ENCODE results near the gene KCNJ10.
A peak's percentile ranks its signal among the peaks of the same experiment; 100 is the strongest.
"Not testable (repeated sequence)": the region's sequence is repeated elsewhere in the genome, so short reads cannot be mapped to it uniquely, and the experiment has no call there.

KCNJ10 gene

DNA sequence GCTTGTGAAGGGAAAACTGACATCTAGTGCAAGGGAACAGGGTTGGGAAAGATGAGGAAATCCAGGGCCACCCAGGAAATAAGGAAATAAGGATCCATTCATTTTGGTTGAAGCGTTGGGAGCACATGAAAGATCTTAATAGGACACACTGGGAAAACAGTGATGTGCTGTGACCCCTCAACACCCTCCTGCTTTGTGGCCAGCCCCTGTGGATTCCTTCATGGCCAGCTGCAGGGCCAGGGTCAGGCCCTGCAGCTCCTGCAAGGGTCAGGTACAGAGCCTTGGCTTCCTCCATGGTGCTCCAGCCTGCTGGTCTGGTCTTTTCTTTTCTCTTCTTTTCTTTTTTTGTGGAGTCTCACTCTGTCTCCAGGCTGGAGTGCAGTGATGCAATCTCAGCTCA lies 19.3 kb downstream of the KCNJ10 start:
- H3K4me3 ChIP-seq (ENCODE audit: low read depth, low read length): no peak overlapping the region
- TF ChIP-seq, protein P1, sequence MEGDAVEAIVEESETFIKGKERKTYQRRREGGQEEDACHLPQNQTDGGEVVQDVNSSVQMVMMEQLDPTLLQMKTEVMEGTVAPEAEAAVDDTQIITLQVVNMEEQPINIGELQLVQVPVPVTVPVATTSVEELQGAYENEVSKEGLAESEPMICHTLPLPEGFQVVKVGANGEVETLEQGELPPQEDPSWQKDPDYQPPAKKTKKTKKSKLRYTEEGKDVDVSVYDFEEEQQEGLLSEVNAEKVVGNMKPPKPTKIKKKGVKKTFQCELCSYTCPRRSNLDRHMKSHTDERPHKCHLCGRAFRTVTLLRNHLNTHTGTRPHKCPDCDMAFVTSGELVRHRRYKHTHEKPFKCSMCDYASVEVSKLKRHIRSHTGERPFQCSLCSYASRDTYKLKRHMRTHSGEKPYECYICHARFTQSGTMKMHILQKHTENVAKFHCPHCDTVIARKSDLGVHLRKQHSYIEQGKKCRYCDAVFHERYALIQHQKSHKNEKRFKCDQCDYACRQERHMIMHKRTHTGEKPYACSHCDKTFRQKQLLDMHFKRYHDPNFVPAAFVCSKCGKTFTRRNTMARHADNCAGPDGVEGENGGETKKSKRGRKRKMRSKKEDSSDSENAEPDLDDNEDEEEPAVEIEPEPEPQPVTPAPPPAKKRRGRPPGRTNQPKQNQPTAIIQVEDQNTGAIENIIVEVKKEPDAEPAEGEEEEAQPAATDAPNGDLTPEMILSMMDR (IDR thresholded peaks at IDR 0.05; ENCODE audit: control insufficient read depth, extremely low read depth, insufficient read depth): no peak
- no peak for DNase-seq (ENCODE audit: low read depth)

DNA sequence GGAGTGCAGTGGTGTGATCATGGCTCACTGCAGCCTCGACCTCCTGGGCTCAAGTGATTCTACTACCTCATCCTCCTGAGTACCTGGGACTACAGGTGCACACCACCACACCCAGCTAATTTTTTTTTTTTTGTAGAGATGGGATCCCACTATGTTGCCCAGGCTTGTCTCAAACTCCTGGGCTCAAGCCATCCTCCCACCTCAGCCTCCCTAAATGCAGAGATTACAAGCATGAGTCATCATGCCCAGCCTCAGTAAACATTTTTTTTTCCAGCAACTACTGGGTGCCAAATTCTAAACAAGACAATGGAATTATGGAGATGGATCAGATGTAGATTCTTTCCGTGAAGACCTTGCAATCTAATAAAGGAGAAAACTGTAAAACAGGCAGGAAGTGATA lies 19.8 kb downstream of the KCNJ10 start:
- not testable (repeated sequence) for H3K4me3 ChIP-seq (ENCODE audit: low read depth, low read length); DNase-seq (ENCODE audit: low read depth)

DNA sequence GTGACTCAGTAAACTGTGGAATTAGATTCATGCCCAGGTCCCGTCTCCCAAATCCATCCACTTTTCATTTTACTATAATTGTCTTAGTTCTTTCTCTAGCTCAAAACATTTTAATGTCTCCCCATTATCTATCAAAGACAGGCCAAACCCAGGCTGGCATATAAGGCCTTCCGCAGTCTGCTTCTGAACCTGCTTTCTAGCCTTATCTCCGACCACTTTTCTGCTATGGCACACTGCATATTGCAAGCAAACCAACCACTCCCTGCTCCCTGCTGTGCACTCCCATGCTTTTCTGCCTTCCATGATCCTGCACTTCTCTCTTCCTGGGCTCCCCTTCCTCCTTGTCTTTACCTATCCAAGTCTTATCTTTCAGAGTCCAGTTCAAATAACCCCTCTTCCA lies 20.9 kb downstream of the KCNJ10 start:
- DNase-seq (ENCODE audit: low read depth): no peak
- no peak overlapping the region for H3K4me3 ChIP-seq (ENCODE audit: low read depth, low read length)
- TF ChIP-seq, protein P1 (IDR thresholded peaks at IDR 0.05; ENCODE audit: control insufficient read depth, extremely low read depth, insufficient read depth): no peak

DNA sequence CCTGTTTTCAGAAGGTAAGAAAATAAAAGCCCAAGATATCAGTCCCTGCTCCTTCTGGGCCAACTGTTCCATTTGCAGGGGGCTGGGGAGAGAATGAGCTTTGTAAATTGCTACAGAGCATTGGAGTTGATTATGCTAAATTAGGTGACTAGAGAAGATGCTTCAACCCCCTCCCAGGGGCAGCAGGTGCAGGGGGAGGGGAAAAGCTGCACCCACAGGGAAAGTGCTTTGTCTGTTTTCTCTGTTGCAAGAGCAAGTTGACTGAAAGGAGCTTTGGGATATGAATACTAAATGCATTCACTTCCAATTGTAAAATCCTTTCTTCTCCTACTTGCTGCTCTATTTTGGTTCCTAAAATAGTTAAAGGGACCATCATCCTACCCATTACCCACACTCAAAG lies 21.6 kb downstream of the KCNJ10 start:
- TF ChIP-seq, protein P1 (IDR thresholded peaks at IDR 0.05; ENCODE audit: control insufficient read depth, extremely low read depth, insufficient read depth): no peak
- DNase-seq (ENCODE audit: low read depth): no peak
- no peak overlapping the region for H3K4me3 ChIP-seq (ENCODE audit: low read depth, low read length)

DNA sequence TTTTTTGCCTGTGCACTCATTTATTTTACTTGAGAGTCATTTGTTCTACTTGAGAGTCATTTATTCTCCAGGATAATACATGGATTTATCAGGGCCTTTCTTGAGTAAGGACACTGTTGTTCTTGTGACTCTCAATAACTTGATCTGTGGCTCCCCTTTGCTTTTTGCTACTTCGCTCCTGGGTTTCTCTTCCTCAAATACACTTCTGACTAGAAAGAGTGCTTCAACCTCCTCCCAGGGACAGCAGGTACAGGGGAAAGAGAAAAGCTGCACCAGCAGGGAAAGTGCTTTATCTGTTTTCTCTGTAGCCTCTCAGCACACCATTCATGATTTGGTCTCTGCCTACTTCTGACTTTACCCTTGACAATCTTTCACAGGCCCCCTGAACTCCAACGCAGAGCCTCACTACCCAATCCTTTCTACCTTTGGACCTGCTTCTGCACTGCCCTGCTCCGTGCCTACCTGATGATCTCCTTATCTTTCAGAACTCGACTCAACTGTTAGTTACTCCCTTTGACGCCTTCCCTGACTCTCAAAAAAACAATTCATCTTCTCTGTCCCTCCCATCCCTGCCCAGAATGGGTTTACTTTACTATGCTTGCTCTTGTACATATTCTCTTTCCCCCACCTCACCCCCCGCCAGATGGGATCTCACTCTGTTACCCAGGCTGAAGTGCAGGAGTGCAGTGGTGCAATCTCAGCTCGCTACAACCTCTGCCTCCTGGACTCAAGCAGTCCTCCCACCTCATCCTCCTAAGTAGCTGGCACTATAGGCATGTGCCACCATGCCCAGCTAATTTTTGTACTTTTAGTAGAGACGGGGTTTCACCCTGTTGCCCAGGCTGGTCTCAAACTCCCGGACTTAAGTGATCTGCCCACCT lies 22.6 kb downstream of the KCNJ10 start:
- no peak for DNase-seq (ENCODE audit: low read depth)
- TF ChIP-seq, protein P1 (IDR thresholded peaks at IDR 0.05; ENCODE audit: control insufficient read depth, extremely low read depth, insufficient read depth): no peak
- H3K4me3 ChIP-seq (ENCODE audit: low read depth, low read length): no peak overlapping the region

DNA sequence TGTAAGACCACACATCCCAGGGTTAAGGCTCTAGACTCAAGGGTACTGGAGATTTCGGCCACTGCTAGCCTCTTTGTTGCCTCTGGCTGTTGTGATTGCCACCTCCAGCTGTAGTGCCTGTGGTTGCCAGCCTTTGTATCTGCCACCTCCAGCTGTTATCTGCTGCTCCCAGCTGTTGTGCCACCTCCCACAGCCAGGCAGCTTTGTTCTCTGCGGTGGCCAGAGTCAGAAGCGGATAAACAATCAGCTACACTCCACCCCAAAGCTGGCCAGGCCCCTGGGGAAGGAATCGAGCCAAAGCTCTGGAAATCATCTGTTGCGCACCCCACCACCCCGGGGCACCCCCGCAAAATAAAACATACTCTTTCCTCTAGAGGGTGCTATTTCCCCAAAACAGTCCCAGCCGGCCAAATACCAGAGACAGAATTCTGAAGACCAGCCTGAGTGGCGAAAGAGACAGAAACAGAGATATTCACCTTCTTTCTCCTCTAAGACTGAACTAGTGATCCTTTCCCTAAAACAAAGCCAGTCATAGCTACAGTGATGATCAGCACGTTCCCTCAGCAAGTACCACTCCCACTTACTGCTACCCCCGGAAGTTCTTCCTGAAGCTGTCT lies 23.4 kb downstream of the KCNJ10 start:
- no peak for DNase-seq (ENCODE audit: low read depth)
- TF ChIP-seq, protein P1 (IDR thresholded peaks at IDR 0.05; ENCODE audit: control insufficient read depth, extremely low read depth, insufficient read depth): peak; percentile 45
- no peak overlapping the region for H3K4me3 ChIP-seq (ENCODE audit: low read depth, low read length)

DNA sequence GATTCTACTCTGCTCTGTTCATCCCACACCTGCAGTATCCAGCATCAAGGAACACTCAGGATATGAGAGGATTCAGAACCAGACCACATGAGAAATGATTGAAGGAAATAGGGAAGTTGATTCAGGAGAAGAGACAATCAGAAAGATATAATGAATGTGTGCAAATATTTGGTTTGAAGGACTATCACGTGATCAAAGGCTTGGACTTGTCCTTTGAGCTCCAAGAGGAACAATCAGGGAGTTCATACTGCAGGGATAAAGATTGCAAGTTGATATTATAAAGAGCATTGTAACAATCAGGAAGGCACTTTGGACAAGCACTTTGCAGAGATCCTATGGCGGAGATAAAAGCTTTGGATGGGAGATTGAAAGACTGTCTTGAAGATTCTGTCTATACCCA lies 24.3 kb downstream of the KCNJ10 start:
- TF ChIP-seq, protein P1 (IDR thresholded peaks at IDR 0.05; ENCODE audit: control insufficient read depth, extremely low read depth, insufficient read depth): no peak
- DNase-seq (ENCODE audit: low read depth): no peak
- H3K4me3 ChIP-seq (ENCODE audit: low read depth, low read length): no peak overlapping the region

Data from LNCaP clone FGC (cell line).